Stimulated activated CD8-positive, alpha-beta memory T cell treated with anti-CD3 and anti-CD28 coated beads, Interleukin-12 subunit alpha, Interleukin-12 subunit beta, amount 100 ng/mL, for 4 hours (primary cell): ENCODE measurements around the gene ZNF579.
"Not testable (repeated sequence)": the region's sequence is repeated elsewhere in the genome, so short reads cannot be mapped to it uniquely, and the experiment has no call there.

Source experiments
- DNase-seq: peaks from one replicate; pipeline ENCODE4 v3.0.0-alpha.2; 2020; ENCODE audit warnings: low read depth

The ZNF579 gene

GRCh38 chr19:55539090-55539984 is 41.3 kb downstream of the ZNF579 start:
- DNase-seq, result no peak

GRCh38 chr19:55538132-55538531 is 42.5 kb downstream of the ZNF579 start:
- DNase-seq, result no peak

- DNase-seq, result no peak
Measured at GRCh38 chr19:55537741-55538111, 42.9 kb downstream of the ZNF579 start.

GRCh38 chr19:55536951-55537740 is 43.5 kb downstream of the ZNF579 start, which contains the start of gene SBK2:
TSS of gene SBK2 (minus strand) at chr19:55537133. CDS start at chr19:55536294, 839 bp downstream.
- no peak for DNase-seq

GRCh38 chr19:55536366-55536765 is 44.3 kb downstream of the ZNF579 start:
- DNase-seq, result no peak

GRCh38 chr19:55535965-55536350 is 44.7 kb downstream of the ZNF579 start:
- DNase-seq, result no peak

- no peak for DNase-seq
Measured at GRCh38 chr19:55535173-55535964, 45.3 kb downstream of the ZNF579 start.

- DNase-seq, result not testable (repeated sequence)
Measured at GRCh38 chr19:55534280-55534679, 46.4 kb downstream of the ZNF579 start.

GRCh38 chr19:55530996-55531395 is 49.7 kb downstream of the ZNF579 start:
- no peak for DNase-seq

- DNase-seq, result no peak
Measured at GRCh38 chr19:55529636-55530234, 50.9 kb downstream of the ZNF579 start.

GRCh38 chr19:55528030-55528803 is 52.4 kb downstream of the ZNF579 start:
- no peak for DNase-seq

GRCh38 chr19:55527197-55528029 is 53.2 kb downstream of the ZNF579 start:
- DNase-seq, result no peak
